BJ (cell line): Measurements from ENCODE around the gene OBSL1. TPM values are rescaled to one million over a fixed set of nuclear protein-coding genes. Genes with fewer than 3 reads are reported as not detected.

Experiments used
- CTCF ChIA-PET: fragments of 350-600 bp; formaldehyde crosslinking; extraction: SDS; loops from one replicate; lab custom pipeline; 2021; ENCODE audit warnings: antibody characterized with exemption, inconsistent platforms; lab: Yijun Ruan, JAX
- POLR2A ChIA-PET: fragments of 300-600 bp; sonication (Branson Sonifier 250); formaldehyde crosslinking; extraction: SDS; loops from one replicate; lab custom pipeline; 2021; ENCODE audit warnings: antibody characterized with exemption; lab: Charles Lee
- DNase-seq: peaks from one replicate; pipeline ENCODE4 v3.0.0-alpha.2; 2011; ENCODE audit warnings: low read depth
- H3K27me3 ChIP-seq: 2 replicates; pipeline ENCODE4 v1.6.0; 2011; ENCODE audit warnings: low read length; ENCODE audit not compliant: control insufficient read depth, insufficient read depth
- H3K36me3 ChIP-seq: 2 replicates; pipeline ENCODE4 v1.5.1; 2011; ENCODE audit warnings: low read length; ENCODE audit not compliant: control insufficient read depth, insufficient read depth
- H3K4me3 ChIP-seq: 2 replicates; pipeline ENCODE4 v1.5.1; 2011; ENCODE audit warnings: low read depth, mild to moderate bottlenecking, control low read depth, low read length
- CTCF ChIP-seq: IDR thresholded peaks from 2 replicates; pipeline ENCODE4 v1.5.1; 2011; ENCODE audit warnings: low read depth, mild to moderate bottlenecking, control low read depth, inconsistent platforms, low read length, moderate library complexity; ENCODE audit not compliant: insufficient read depth
- polyA plus RNA-seq: library from polyadenylated mRNA; depleted of rRNA; stranded (reverse); fragments of >200 nt; gene quantifications from 2 replicates; pipeline ENCODE4 v1.2.3, GENCODE V29; 2011

The OBSL1 gene
- polyA plus RNA-seq, 1 experiment: 75.9 TPM

- no peak for DNase-seq
- ChIA-PET POLR2A (no interaction called here), CTCF (interaction anchor here (1.2 kb wide), 1 partner anchor 13 kb away, joined by 12 read pairs; no protein-coding TSS in a partner anchor)
- Histone ChIP-seq H3K36me3 (no peaks in the 10 kb centered on the region; the same call in 1 of the 2 replicates), H3K27me3 (no peaks in the 10 kb centered on the region), H3K4me3 (no peak overlapping the region)
- TF ChIP-seq CTCF: no peak
Measured at GRCh38 chr2:219547621-219548020, 23.7 kb downstream of the OBSL1 start.

GRCh38 chr2:219545943-219546352 lies 25.4 kb downstream of the OBSL1 start:
- ChIA-PET CTCF (interaction anchor here (1.2 to 35.2 kb wide), 4 partner anchors 12 to 97 kb away, joined by 3 to 872 read pairs (median 14); partner anchors contain the start of genes ASIC4 and GMPPA), POLR2A (no interaction called here)
- no peak for DNase-seq

DNA sequence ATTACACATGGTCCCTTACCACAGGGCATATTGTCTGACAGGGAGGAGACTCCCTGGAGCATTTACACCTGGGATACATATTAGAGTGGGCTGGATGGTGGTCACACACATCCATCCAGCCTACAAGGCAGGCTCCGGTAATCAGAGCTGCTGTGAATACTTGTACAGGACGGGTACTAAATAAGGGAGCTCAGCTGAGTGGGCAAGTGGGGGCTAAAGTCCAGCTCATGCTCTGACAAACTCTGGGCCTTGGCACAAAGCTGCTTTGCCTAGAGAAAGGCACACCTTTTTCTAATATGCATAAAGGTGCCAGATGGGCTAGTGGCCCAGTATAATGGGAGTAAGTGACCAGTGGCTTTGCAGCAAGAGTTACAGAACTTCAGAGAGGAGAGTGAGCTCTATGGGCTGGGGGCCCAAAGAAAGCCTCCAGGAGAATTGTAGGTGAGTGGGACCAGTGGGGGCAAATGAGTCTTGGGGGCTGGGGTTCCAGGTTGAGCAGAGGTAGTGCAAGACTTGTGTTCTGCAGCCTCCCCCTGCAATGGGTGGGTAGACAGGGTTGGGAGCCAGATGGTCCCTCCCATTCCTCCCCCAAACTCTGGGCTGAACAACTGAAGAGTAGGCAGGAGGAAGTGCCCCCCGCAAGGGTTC lies 25.9 kb downstream of the OBSL1 start:
- Histone ChIP-seq H3K36me3 (peaks cover 12% of the 10 kb centered on the region), H3K4me3 (no peak overlapping the region), H3K27me3 (no peaks in the 10 kb centered on the region)
- ChIA-PET CTCF (interaction anchor here (1.2 to 35.2 kb wide), 4 partner anchors 11 to 97 kb away, joined by 3 to 872 read pairs (median 14); partner anchors contain the start of genes ASIC4 and GMPPA), POLR2A (no interaction called here)
- TF ChIP-seq CTCF: no peak
- DNase-seq: no peak

More at GRCh38 chr2:219545943-219546352, 25.4 kb downstream of the OBSL1 start:
- Histone ChIP-seq H3K27me3 (no peaks in the 10 kb centered on the region), H3K36me3 (peaks cover 7% of the 10 kb centered on the region), H3K4me3 (no peak overlapping the region)
- TF ChIP-seq CTCF: no peak

- ChIA-PET CTCF (interaction anchor here (0.7 to 35.2 kb wide), 8 partner anchors 8 to 98 kb away, joined by 3 to 872 read pairs (median 4); partner anchors contain the start of genes ASIC4 and GMPPA), POLR2A (no interaction called here)
- no peaks in the 10 kb centered on the region for H3K27me3 ChIP-seq
- DNase-seq: no peak
- peak overlapping the region; percentile 84 for H3K4me3 ChIP-seq
- no peak for TF ChIP-seq CTCF
- peaks cover 20% of the 10 kb centered on the region for H3K36me3 ChIP-seq
Measured at GRCh38 chr2:219544567-219544966, 26.8 kb downstream of the OBSL1 start.

- ChIA-PET CTCF (interaction anchor here (0.7 to 35.2 kb wide), 12 partner anchors 8 to 146 kb away, joined by 3 to 872 read pairs (median 4); partner anchors contain the start of genes ASIC4 and GMPPA), POLR2A (interaction anchor here (0.5 kb wide), 1 partner anchor 22 kb away, joined by 4 read pairs; no protein-coding TSS in a partner anchor)
- peak within 1 kb of the TSS; percentile 84 for H3K4me3 ChIP-seq
- DNase-seq: peak; percentile 86
- TF ChIP-seq CTCF: no peak
- H3K36me3 ChIP-seq: peaks cover 28% of the 10 kb centered on the region
- H3K27me3 ChIP-seq: no peaks in the 10 kb centered on the region
Measured at GRCh38 chr2:219543596-219544358, 27.6 kb downstream of the OBSL1 start, which contains the start of the genes CHPF and TMEM198. Gene CHPF, minus strand, starts transcription at chr2:219543809. Its CDS starts 271 bp downstream, at chr2:219543538. Gene TMEM198, plus strand, starts transcription at chr2:219544028. Its CDS starts 700 bp downstream, at chr2:219544728.
